Measurements from ENCODE around the gene TECPR2.

DNA sequence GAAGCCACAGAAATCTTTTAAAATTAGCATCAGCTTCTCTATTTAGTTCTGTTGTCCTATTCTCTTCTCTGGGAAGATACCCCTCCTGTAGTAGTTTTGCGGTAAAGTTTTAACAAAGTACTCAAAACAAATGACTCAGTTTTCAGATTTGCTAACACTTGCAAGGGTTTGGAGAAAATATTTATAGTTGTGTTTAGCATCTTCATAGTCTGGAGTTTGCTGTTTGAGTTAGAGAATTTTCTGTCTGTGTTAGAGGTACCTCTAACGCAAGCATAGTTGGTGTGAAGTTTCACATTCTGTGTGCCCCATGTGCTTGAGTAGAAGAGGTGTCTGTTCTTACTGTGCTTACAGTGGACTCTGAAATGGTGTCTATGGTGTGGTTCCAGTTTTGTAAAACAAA lies 110.8 kb downstream of the TECPR2 start:
- TF ChIP-seq, protein P1, sequence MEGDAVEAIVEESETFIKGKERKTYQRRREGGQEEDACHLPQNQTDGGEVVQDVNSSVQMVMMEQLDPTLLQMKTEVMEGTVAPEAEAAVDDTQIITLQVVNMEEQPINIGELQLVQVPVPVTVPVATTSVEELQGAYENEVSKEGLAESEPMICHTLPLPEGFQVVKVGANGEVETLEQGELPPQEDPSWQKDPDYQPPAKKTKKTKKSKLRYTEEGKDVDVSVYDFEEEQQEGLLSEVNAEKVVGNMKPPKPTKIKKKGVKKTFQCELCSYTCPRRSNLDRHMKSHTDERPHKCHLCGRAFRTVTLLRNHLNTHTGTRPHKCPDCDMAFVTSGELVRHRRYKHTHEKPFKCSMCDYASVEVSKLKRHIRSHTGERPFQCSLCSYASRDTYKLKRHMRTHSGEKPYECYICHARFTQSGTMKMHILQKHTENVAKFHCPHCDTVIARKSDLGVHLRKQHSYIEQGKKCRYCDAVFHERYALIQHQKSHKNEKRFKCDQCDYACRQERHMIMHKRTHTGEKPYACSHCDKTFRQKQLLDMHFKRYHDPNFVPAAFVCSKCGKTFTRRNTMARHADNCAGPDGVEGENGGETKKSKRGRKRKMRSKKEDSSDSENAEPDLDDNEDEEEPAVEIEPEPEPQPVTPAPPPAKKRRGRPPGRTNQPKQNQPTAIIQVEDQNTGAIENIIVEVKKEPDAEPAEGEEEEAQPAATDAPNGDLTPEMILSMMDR (IDR thresholded peaks at IDR 0.05; ENCODE audit: low read depth, low read length, missing input control) = no peak
- TF ChIP-seq JUND (IDR thresholded peaks at IDR 0.05) (no peak), GABPA (IDR thresholded peaks at IDR 0.05 in 1 of 2, conservative IDR thresholded peaks at IDR 0.05 in 1 of 2) (no peak), EGR1 (IDR thresholded peaks at IDR 0.05; ENCODE audit: low read depth in 2 of 2) (no peak), TAF1 (conservative IDR thresholded peaks at IDR 0.05) (no peak), RXRA (IDR thresholded peaks at IDR 0.05) (no peak)
- TF ChIP-seq, protein P2, sequence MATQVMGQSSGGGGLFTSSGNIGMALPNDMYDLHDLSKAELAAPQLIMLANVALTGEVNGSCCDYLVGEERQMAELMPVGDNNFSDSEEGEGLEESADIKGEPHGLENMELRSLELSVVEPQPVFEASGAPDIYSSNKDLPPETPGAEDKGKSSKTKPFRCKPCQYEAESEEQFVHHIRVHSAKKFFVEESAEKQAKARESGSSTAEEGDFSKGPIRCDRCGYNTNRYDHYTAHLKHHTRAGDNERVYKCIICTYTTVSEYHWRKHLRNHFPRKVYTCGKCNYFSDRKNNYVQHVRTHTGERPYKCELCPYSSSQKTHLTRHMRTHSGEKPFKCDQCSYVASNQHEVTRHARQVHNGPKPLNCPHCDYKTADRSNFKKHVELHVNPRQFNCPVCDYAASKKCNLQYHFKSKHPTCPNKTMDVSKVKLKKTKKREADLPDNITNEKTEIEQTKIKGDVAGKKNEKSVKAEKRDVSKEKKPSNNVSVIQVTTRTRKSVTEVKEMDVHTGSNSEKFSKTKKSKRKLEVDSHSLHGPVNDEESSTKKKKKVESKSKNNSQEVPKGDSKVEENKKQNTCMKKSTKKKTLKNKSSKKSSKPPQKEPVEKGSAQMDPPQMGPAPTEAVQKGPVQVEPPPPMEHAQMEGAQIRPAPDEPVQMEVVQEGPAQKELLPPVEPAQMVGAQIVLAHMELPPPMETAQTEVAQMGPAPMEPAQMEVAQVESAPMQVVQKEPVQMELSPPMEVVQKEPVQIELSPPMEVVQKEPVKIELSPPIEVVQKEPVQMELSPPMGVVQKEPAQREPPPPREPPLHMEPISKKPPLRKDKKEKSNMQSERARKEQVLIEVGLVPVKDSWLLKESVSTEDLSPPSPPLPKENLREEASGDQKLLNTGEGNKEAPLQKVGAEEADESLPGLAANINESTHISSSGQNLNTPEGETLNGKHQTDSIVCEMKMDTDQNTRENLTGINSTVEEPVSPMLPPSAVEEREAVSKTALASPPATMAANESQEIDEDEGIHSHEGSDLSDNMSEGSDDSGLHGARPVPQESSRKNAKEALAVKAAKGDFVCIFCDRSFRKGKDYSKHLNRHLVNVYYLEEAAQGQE (IDR thresholded peaks at IDR 0.05) = no peak
- TF ChIP-seq, protein P3, sequence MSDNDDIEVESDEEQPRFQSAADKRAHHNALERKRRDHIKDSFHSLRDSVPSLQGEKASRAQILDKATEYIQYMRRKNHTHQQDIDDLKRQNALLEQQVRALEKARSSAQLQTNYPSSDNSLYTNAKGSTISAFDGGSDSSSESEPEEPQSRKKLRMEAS (IDR thresholded peaks at IDR 0.05) = no peak
